ENCODE measurements around the gene COL6A2. TPM values are rescaled to one million over a fixed set of nuclear protein-coding genes. Genes with fewer than 3 reads are reported as not detected.

COL6A2 gene
- total and polyA plus RNA-seq, 4 experiments from 2014 or later = 0.77 to 25.7 (median 11.6) TPM

DNA sequence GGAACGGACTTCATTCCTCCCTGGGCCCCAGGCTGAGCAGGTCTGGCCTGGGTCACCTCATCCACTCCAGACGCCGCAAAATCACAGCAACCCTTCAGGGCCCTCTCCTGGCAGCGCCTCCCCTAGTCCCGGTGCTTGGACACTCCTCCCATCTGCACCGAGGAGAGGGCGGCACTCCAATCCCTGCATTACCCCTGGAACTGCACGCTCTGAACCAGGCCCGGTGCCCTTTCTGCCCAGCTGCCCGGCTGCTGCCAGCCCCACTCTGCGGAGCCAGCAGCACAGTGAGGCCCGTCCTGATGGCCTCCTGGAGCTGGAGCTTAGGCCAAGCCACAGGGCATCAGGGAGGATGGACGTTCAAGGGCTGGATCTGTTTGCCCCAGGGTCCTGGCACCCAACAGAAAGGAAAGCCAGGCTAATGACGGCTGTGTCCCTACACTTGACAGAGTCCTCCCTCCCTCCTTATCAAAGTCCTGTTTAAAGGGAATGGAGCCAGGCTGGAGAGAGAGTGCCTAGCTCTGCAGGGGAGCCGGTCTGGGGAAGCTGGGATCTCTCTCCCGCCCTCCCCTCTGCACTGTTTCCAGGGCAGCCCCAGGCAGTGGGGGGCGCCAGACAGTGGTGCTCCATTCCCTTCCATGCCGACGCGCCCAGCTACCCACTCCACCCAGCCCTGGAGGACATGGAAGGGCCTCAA lies 12.7 kb downstream of the COL6A2 start:
- Mint-ChIP-seq H3K4me3 (no peak overlapping the region), H3K27me3 (peaks cover 1 to 2% of the 10 kb centered on the region in 2 donors), H3K9me3 (peaks cover 2 to 21% (median 15%) of the 10 kb centered on the region in 8 donors), H3K4me1 (no peaks in the 10 kb centered on the region), H3K27ac (no peak overlapping the region), H3K36me3 (peaks cover 0 to 7% of the 10 kb centered on the region in 2 donors)
- Histone ChIP-seq H3K27ac (ENCODE audit: low read depth, low read length) (no peak overlapping the region), H3K4me1 (ENCODE audit: insufficient read depth, low read length) (no peaks in the 10 kb centered on the region), H3K36me3 (ENCODE audit: insufficient read depth, low read length) (no peaks in the 10 kb centered on the region), H3K9me3 (ENCODE audit: control insufficient read depth in 1 of 2, low read length in 2 of 2) (peaks cover 0 to 7% of the 10 kb centered on the region in 2 donors), H3K4me3 (ENCODE audit: low read length in 2 of 2) (no peak overlapping the region), H3K27me3 (ENCODE audit: insufficient read depth, low read length) (no peaks in the 10 kb centered on the region)
- intact Hi-C loops (cut with micrococcal nuclease) = no loop called here
- no peak for DNase-seq
- POLR2A ChIA-PET (ENCODE audit: partially characterized antibody) = no interaction called here
- CTCF ChIA-PET (ENCODE audit: partially characterized antibody) = no interaction called here

DNA sequence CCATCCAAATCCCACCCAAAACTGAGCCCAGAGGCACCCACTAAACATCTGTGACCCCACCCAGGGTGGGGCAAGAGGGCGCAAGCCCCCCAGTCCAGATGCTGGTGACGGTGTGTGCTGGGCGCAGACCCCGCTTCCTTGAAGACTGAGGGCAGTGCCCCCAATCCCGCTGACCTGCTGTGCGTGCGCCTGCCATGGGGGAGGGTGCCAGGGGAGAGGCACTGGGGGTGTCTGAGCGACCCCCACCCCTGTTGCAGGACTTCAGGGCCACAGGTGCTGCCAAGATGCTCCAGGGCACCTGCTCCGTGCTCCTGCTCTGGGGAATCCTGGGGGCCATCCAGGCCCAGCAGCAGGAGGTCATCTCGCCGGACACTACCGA lies 13.3 kb downstream of the COL6A2 start:
- CTCF ChIA-PET (ENCODE audit: partially characterized antibody) = no interaction called here
- Mint-ChIP-seq H3K9me3 (peaks cover 2 to 21% (median 14%) of the 10 kb centered on the region in 8 donors), H3K27ac (no peak overlapping the region), H3K4me1 (no peaks in the 10 kb centered on the region), H3K27me3 (peaks cover 1 to 2% of the 10 kb centered on the region in 2 donors), H3K4me3 (no peak overlapping the region), H3K36me3 (peaks cover 0 to 5% of the 10 kb centered on the region in 2 donors)
- Histone ChIP-seq H3K36me3 (ENCODE audit: insufficient read depth, low read length) (no peaks in the 10 kb centered on the region), H3K27me3 (ENCODE audit: insufficient read depth, low read length) (no peaks in the 10 kb centered on the region), H3K27ac (ENCODE audit: low read depth, low read length) (no peak overlapping the region), H3K9me3 (ENCODE audit: control insufficient read depth in 1 of 2, low read length in 2 of 2) (peaks cover 0 to 7% of the 10 kb centered on the region in 2 donors), H3K4me1 (ENCODE audit: insufficient read depth, low read length) (no peaks in the 10 kb centered on the region), H3K4me3 (ENCODE audit: low read length in 2 of 2) (no peak overlapping the region)
- intact Hi-C loops (cut with micrococcal nuclease) = no loop called here
- no peak for DNase-seq
- POLR2A ChIA-PET (ENCODE audit: partially characterized antibody) = no interaction called here

DNA sequence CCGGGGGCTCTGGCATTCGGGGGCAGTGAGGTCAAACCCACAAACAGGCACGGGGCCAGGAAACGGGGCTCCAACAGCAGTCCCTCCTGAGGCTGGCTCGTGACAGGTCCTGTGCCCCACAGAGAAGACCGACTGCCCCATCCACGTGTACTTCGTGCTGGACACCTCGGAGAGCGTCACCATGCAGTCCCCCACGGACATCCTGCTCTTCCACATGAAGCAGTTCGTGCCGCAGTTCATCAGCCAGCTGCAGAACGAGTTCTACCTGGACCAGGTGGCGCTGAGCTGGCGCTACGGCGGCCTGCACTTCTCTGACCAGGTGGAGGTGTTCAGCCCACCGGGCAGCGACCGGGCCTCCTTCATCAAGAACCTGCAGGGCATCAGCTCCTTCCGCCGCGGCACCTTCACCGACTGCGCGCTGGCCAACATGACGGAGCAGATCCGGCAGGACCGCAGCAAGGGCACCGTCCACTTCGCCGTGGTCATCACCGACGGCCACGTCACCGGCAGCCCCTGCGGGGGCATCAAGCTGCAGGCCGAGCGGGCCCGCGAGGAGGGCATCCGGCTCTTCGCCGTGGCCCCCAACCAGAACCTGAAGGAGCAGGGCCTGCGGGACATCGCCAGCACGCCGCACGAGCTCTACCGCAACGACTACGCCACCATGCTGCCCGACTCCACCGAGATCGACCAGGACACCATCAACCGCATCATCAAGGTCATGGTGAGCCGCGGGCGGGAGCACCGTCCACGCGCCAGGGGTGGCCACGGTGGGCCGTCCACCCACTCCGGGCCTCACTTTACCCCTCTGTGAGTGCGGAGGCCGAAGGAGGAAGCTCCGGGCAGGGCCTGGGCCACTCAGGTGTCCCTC lies 14.2 kb downstream of the COL6A2 start:
- Histone ChIP-seq H3K4me3 (ENCODE audit: low read length in 2 of 2) (no peak overlapping the region), H3K4me1 (ENCODE audit: insufficient read depth, low read length) (no peaks in the 10 kb centered on the region), H3K27me3 (ENCODE audit: insufficient read depth, low read length) (no peaks in the 10 kb centered on the region), H3K9me3 (ENCODE audit: control insufficient read depth in 1 of 2, low read length in 2 of 2) (peaks cover 0 to 7% of the 10 kb centered on the region in 2 donors), H3K36me3 (ENCODE audit: insufficient read depth, low read length) (no peaks in the 10 kb centered on the region), H3K27ac (ENCODE audit: low read depth, low read length) (no peak overlapping the region)
- H3K9me3 Mint-ChIP-seq = peaks cover 2 to 16% (median 14%) of the 10 kb centered on the region in 8 donors
- DNase-seq = no peak
- CTCF ChIA-PET (ENCODE audit: partially characterized antibody) = no interaction called here
- POLR2A ChIA-PET (ENCODE audit: partially characterized antibody) = no interaction called here
- no peak overlapping the region for H3K27ac Mint-ChIP-seq
- peaks cover 1 to 2% of the 10 kb centered on the region in 2 donors for H3K27me3 Mint-ChIP-seq
- peaks cover 0 to 5% of the 10 kb centered on the region in 2 donors for H3K36me3 Mint-ChIP-seq
- H3K4me3 Mint-ChIP-seq = no peak overlapping the region
- H3K4me1 Mint-ChIP-seq = no peaks in the 10 kb centered on the region
- intact Hi-C loops (cut with micrococcal nuclease) = no loop called here

DNA sequence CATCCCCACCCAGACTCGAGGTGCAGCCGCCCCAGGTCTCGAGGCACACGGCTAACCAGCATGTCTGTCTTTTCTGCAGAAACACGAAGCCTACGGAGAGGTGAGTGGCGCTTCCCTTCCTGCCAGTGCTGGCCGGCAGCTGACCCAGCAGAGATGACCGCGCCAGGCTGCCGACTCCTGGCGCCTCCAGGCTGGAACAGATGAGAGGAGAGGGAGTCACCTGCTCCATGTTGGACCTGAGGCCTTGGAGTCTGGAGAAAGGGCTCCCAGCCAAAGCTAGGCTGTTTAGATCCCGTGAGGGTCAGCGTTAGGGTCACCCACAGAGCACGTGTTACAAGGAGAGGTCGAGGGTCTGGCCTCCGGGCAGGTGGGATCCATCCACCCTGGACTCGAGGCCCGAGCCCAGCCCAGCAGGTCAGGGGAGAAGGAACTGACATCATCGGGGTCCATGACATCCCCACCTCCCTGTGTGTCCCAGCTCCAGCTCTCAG lies 14.9 kb downstream of the COL6A2 start:
- Mint-ChIP-seq H3K36me3 (peaks cover 0 to 3% of the 10 kb centered on the region in 2 donors), H3K27me3 (peaks cover 0 to 1% of the 10 kb centered on the region in 2 donors), H3K9me3 (peaks cover 2 to 12% (median 8%) of the 10 kb centered on the region in 8 donors), H3K4me3 (no peak overlapping the region), H3K4me1 (no peaks in the 10 kb centered on the region), H3K27ac (no peak overlapping the region)
- Histone ChIP-seq H3K4me1 (ENCODE audit: insufficient read depth, low read length) (no peaks in the 10 kb centered on the region), H3K27ac (ENCODE audit: low read depth, low read length) (no peak overlapping the region), H3K36me3 (ENCODE audit: insufficient read depth, low read length) (no peaks in the 10 kb centered on the region), H3K4me3 (ENCODE audit: low read length in 2 of 2) (no peak overlapping the region), H3K27me3 (ENCODE audit: insufficient read depth, low read length) (no peaks in the 10 kb centered on the region), H3K9me3 (ENCODE audit: control insufficient read depth in 1 of 2, low read length in 2 of 2) (peaks cover 0 to 7% of the 10 kb centered on the region in 2 donors)
- intact Hi-C loops (cut with micrococcal nuclease) = no loop called here
- DNase-seq = no peak
- POLR2A ChIA-PET (ENCODE audit: partially characterized antibody) = no interaction called here
- CTCF ChIA-PET (ENCODE audit: partially characterized antibody) = no interaction called here

DNA sequence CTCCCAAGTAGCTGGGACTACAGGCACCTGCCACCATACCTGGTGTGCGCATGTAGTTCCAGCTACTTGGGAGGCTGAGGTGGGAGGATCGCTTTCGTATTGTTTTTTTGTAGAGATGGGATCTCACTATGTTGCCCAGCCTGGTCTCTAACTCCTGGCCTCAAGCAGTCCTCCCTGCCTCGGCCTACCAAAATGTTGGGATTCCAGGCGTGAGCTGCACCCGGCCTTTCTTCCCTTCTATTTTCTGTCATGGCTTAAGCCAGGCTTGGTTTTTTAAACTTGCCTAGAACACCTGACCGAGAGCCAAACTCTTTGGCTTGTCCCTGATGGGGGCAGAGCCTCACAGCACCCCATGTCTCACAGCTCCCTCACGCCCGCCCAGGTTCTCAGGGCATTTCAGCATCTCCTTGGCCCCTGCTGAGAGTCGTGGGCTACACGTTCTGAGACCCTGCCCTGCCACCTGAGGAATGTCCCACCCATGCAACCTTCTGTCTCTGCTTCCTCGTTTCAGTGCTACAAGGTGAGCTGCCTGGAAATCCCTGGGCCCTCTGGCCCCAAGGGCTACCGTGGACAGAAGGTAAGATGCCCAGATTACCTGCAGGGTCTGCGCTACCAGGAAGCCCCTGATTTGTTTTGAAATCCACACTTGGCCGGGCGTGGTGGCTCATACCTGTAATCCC lies 15.7 kb downstream of the COL6A2 start:
- Mint-ChIP-seq H3K27me3 (peaks cover 0 to under 1% of the 10 kb centered on the region in 2 donors), H3K4me3 (no peak overlapping the region), H3K36me3 (peaks cover 0 to 3% of the 10 kb centered on the region in 2 donors), H3K27ac (no peak overlapping the region), H3K9me3 (peaks cover 0 to 4% (median under 1%) of the 10 kb centered on the region in 8 donors), H3K4me1 (no peaks in the 10 kb centered on the region)
- ChIA-PET POLR2A (ENCODE audit: partially characterized antibody) (no interaction called here), CTCF (ENCODE audit: partially characterized antibody) (no interaction called here)
- Histone ChIP-seq H3K36me3 (ENCODE audit: insufficient read depth, low read length) (no peaks in the 10 kb centered on the region), H3K9me3 (ENCODE audit: control insufficient read depth in 1 of 2, low read length in 2 of 2) (peaks cover 0 to 7% of the 10 kb centered on the region in 2 donors), H3K4me1 (ENCODE audit: insufficient read depth, low read length) (no peaks in the 10 kb centered on the region), H3K27ac (ENCODE audit: low read depth, low read length) (no peak overlapping the region), H3K4me3 (ENCODE audit: low read length in 2 of 2) (no peak overlapping the region), H3K27me3 (ENCODE audit: insufficient read depth, low read length) (no peaks in the 10 kb centered on the region)
- no peak for DNase-seq
- intact Hi-C loops (cut with micrococcal nuclease) = no loop called here

DNA sequence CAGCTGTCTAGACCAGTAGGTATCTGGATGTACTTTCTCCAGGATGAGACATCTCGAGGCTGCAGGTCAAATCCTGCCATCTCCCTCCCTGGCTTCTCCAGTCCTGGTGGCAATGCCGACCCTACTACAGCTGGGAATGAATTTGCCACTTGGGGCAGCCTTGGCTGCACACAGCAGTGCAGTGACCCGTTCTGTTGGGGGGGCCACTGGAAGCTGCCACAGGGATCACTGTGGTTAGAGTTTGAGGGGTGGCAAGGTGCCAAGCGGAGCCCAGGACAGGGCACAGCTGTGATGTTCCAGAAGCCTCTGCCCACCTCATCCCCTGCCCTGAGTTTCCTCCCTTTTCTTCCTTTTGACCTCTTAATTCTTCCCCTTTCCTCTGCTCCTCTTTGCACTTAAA lies 17.1 kb downstream of the COL6A2 start:
- Mint-ChIP-seq H3K36me3 (peaks cover 0 to 3% of the 10 kb centered on the region in 2 donors), H3K4me1 (no peaks in the 10 kb centered on the region), H3K9me3 (peaks cover 0 to 4% (median 0%) of the 10 kb centered on the region in 8 donors), H3K27ac (no peak overlapping the region), H3K4me3 (no peak overlapping the region), H3K27me3 (no peaks in the 10 kb centered on the region)
- CTCF ChIA-PET (ENCODE audit: partially characterized antibody) = no interaction called here
- H3K27me3 ChIP-seq (ENCODE audit: insufficient read depth, low read length) = no peaks in the 10 kb centered on the region
- peaks cover 0 to 7% of the 10 kb centered on the region in 2 donors for H3K9me3 ChIP-seq (ENCODE audit: control insufficient read depth in 1 of 2, low read length in 2 of 2)
- intact Hi-C loops (cut with micrococcal nuclease) = no loop called here
- no peak overlapping the region for H3K27ac ChIP-seq (ENCODE audit: low read depth, low read length)
- no peak overlapping the region for H3K4me3 ChIP-seq (ENCODE audit: low read length in 2 of 2)
- no peaks in the 10 kb centered on the region for H3K4me1 ChIP-seq (ENCODE audit: insufficient read depth, low read length)
- POLR2A ChIA-PET (ENCODE audit: partially characterized antibody) = no interaction called here
- no peaks in the 10 kb centered on the region for H3K36me3 ChIP-seq (ENCODE audit: insufficient read depth, low read length)
- no peak for DNase-seq
